ENCODE measurements around the gene PYGB. TPM values are rescaled to one million over a fixed set of nuclear protein-coding genes. Genes with fewer than 3 reads are reported as not detected.

PYGB gene
- total RNA-seq, 4 donors from 2014 or later: 83.2 to 141 (median 94.6) TPM

DNA sequence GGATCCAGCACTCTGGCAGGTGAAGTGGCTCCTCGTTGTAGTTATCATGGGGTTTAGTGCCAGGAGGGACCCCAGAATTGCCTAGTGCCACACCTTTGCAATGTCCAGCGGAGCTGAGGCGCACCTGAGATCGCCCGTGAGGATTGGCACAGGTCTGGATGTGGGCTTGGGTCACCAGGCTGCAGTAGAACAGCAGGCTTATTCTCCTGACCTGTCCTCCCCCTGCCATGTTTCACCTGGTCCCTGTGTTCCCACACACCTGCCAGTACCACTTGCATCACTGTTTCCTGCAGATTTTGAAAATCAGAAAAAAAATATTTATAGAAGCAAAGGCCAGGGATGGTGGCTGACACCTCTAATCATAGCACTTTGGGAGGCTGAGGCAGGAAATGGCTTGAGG lies 35.6 kb upstream of the PYGB start:
- no peak for TF ChIP-seq POLR2A (IDR thresholded peaks at IDR 0.05)
- TF ChIP-seq, protein P1, sequence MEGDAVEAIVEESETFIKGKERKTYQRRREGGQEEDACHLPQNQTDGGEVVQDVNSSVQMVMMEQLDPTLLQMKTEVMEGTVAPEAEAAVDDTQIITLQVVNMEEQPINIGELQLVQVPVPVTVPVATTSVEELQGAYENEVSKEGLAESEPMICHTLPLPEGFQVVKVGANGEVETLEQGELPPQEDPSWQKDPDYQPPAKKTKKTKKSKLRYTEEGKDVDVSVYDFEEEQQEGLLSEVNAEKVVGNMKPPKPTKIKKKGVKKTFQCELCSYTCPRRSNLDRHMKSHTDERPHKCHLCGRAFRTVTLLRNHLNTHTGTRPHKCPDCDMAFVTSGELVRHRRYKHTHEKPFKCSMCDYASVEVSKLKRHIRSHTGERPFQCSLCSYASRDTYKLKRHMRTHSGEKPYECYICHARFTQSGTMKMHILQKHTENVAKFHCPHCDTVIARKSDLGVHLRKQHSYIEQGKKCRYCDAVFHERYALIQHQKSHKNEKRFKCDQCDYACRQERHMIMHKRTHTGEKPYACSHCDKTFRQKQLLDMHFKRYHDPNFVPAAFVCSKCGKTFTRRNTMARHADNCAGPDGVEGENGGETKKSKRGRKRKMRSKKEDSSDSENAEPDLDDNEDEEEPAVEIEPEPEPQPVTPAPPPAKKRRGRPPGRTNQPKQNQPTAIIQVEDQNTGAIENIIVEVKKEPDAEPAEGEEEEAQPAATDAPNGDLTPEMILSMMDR (IDR thresholded peaks at IDR 0.05): no peak
- no peak for DNase-seq
- H3K9me3 ChIP-seq: no peaks in the 10 kb centered on the region
- H3K4me3 ChIP-seq (replicated peaks in 1 of 3): no peak overlapping the region
- peaks cover 33 to 57% of the 10 kb centered on the region in 2 donors for H3K36me3 ChIP-seq
- H3K27me3 ChIP-seq: no peaks in the 10 kb centered on the region
- 78 to 94% methylated on average over 5 of the region's 5 CpGs for WGBS, 2 donors
- no peak overlapping the region for H3K27ac ChIP-seq
- H3K4me1 ChIP-seq: no peaks in the 10 kb centered on the region
- intact Hi-C loops (cut with DNase I): no loop called here

DNA sequence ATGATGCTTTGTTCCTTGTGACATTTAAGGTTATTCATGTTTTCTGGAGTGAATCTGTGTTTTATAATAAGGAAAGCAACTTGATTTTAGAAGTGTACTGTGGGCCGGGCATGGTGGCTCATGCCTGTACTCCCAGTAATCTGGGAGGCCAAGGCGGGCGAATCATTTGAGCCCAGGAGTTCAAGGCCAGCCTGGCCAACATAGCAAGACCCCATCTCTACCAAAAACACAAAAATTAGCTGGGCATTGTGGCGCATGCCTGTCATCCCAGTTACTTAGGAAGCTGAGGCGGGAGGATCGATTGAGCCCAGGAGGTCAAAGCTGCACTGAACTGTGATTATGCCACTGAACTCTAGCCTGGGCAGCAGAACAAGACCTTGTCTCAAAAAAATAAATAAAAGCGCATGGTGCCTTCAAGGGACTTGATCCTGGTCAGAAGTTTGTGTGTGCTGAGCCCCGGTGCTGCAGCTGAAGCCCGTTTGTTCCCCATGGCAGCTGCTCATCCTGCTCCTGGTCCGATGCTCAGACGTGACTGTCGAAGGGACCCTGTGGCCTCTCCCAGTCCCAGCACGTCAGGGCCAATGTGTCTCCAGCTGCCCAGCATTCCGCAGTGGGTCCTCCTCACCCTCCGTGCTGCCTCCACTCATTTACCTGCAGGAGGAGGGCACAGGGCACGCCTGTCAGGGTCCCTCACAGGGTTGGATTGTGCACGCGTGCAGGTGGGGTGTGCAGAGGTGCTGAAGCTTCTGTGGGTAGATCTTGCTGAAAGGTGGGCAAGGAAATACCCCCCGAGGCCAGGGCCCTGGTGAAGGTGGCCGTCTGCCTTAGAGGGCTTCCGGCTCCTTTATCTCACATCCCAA lies 34.1 kb upstream of the PYGB start:
- intact Hi-C loops (cut with DNase I): no loop called here
- H3K9me3 ChIP-seq: no peaks in the 10 kb centered on the region
- H3K36me3 ChIP-seq: peaks cover 33 to 68% of the 10 kb centered on the region in 2 donors
- TF ChIP-seq, protein P1 (IDR thresholded peaks at IDR 0.05): no peak
- no peak for TF ChIP-seq POLR2A (IDR thresholded peaks at IDR 0.05)
- 89 to 97% methylated on average over 16 to 21 of the region's 21 CpGs for WGBS, 2 donors
- H3K27me3 ChIP-seq: no peaks in the 10 kb centered on the region
- no peak overlapping the region for H3K4me3 ChIP-seq (replicated peaks in 1 of 3)
- no peaks in the 10 kb centered on the region for H3K4me1 ChIP-seq
- no peak for DNase-seq
- no peak overlapping the region for H3K27ac ChIP-seq

DNA sequence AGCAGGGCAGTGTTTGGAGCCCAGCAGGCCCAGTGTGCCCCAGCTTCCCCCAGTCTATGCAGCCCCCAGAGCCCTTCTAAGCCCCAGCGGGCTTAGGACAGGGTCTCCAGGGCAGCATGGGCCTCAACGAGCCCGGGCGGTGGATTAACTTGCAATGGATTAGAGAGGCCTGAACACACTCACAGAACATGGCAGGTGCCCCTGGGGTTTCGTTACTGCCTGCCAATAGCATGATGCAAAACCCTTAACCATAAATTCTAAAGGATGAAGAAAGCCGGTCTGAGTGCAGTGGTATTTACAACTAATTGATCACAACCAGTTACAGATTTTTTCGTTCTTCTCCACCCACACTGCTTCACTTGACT lies 33.5 kb upstream of the PYGB start:
- Histone ChIP-seq H3K9me3 (no peaks in the 10 kb centered on the region), H3K27ac (no peak overlapping the region), H3K27me3 (no peaks in the 10 kb centered on the region), H3K4me1 (no peaks in the 10 kb centered on the region), H3K4me3 (replicated peaks in 1 of 3) (no peak overlapping the region), H3K36me3 (peaks cover 33 to 68% of the 10 kb centered on the region in 2 donors)
- TF ChIP-seq, protein P1 (IDR thresholded peaks at IDR 0.05): no peak
- no peak for TF ChIP-seq POLR2A (IDR thresholded peaks at IDR 0.05)
- DNase-seq: no peak
- intact Hi-C loops (cut with DNase I): no loop called here
- 77 to 90% methylated on average over 7 of the region's 7 CpGs for WGBS, 2 donors

DNA sequence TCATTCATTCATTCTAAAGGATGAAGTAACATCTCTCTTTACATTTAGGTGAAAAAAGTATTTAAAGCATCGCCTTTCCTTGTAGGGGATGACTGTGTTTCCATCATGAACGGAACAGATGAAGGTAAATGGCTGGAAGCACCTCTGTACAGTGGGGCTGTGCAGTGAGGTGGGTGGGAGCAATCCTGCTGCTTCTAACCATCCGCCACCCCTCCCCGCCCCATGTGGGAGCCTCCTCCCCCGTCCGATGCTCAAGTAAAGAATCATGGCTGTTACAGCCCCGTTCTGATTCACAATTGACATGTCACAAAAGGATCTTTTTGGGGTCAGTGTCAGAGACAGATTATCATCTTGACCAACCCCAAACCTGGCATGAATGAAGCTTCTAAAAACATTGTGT lies 33.1 kb upstream of the PYGB start:
- Histone ChIP-seq H3K9me3 (no peaks in the 10 kb centered on the region), H3K27ac (no peak overlapping the region), H3K4me1 (no peaks in the 10 kb centered on the region), H3K36me3 (peaks cover 33 to 68% of the 10 kb centered on the region in 2 donors), H3K27me3 (no peaks in the 10 kb centered on the region), H3K4me3 (replicated peaks in 1 of 3) (no peak overlapping the region)
- no peak for DNase-seq
- WGBS, 2 donors: 92 to 97% methylated on average over 7 of the region's 7 CpGs
- TF ChIP-seq POLR2A (IDR thresholded peaks at IDR 0.05): no peak
- TF ChIP-seq, protein P1 (IDR thresholded peaks at IDR 0.05): no peak
- intact Hi-C loops (cut with DNase I): no loop called here

DNA sequence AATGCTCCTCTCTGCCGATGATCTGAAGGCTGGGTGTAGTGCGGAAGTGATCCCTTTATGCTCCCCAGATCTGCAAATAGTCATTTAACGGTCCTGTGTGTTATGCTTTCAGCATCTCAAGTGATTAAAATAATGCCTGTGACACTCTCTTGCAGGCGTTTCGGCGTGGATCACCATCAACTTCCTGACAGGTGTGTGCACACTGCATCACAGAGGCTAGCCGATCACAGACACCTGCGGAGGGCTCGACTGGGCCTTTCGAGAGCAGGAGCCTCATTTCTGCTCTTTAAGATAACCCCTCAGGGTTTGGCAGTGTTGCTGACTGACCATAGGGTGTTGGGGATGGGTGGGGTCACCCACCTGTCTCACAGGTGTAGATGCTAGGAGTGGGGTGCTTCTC lies 32.4 kb upstream of the PYGB start:
- Histone ChIP-seq H3K27me3 (no peaks in the 10 kb centered on the region), H3K9me3 (no peaks in the 10 kb centered on the region), H3K27ac (no peak overlapping the region), H3K36me3 (peaks cover 33 to 62% of the 10 kb centered on the region in 2 donors), H3K4me3 (replicated peaks in 1 of 3) (no peak overlapping the region), H3K4me1 (peaks cover 4 to 7% of the 10 kb centered on the region in 2 donors)
- intact Hi-C loops (cut with DNase I): no loop called here
- no peak for TF ChIP-seq POLR2A (IDR thresholded peaks at IDR 0.05)
- TF ChIP-seq, protein P1 (IDR thresholded peaks at IDR 0.05): no peak
- DNase-seq: no peak
- WGBS, 2 donors: 93 to 98% methylated on average over 10 of the region's 10 CpGs

All from thyroid gland (tissue), 4 donors.